Common myeloid progenitor, CD34-positive (primary cell): ENCODE results near the gene ADAM12.

Experiments used
- CTCF ChIA-PET: fragments of 350-600 bp; sonication (Branson Sonifier 250); formaldehyde crosslinking; loops from one replicate; lab custom pipeline; 2021; ENCODE audit warnings: antibody characterized with exemption; lab: Charles Lee
- POLR2A ChIA-PET: fragments of 350-600 bp; sonication (Branson Sonifier 250); formaldehyde crosslinking; loops from one replicate; lab custom pipeline; 2021; ENCODE audit warnings: antibody characterized with exemption; lab: Charles Lee
- DNase-seq, 3 donors: peaks; one replicate each; pipeline versions ENCODE4 v3.0.0 to v3.0.0-alpha.2; 2013
- H3K27ac ChIP-seq, 2 experiments: 1 replicate in 1 of 2; 2 replicates in 1 of 2; pipeline ENCODE4 v1.7.0; 2013; ENCODE audit warnings: inconsistent platforms in 2 of 2, low read length in 2 of 2, mild to moderate bottlenecking in 2 of 2, low read depth in 1 of 2, moderate library complexity in 1 of 2; ENCODE audit not compliant: severe bottlenecking in 2 of 2, insufficient read depth in 1 of 2, poor library complexity in 1 of 2
- H3K27me3 ChIP-seq, 5 experiments: replicated peaks in 2 of 5; 1 replicate in 3 of 5; 2 replicates in 2 of 5; pipeline versions ENCODE4 v1.6.1 to v1.7.0; 2013; ENCODE audit warnings: low read length in 4 of 5, mild to moderate bottlenecking in 2 of 5, moderate library complexity in 2 of 5, inconsistent platforms in 1 of 5; ENCODE audit not compliant: insufficient read depth in 5 of 5, control insufficient read depth in 4 of 5
- H3K36me3 ChIP-seq, 4 experiments: 1 replicate in 2 of 4; 2 replicates in 2 of 4; pipeline versions ENCODE4 v1.6.1 to v1.7.0; 2013; ENCODE audit warnings: low read length in 3 of 4, control low read depth in 1 of 4, mild to moderate bottlenecking in 1 of 4; ENCODE audit not compliant: control insufficient read depth in 4 of 4, insufficient read depth in 4 of 4
- H3K4me1 ChIP-seq, 4 experiments: 1 replicate in 3 of 4; 2 replicates in 1 of 4; pipeline versions ENCODE4 v1.6.1 to v1.7.1; 2013; ENCODE audit warnings: low read length in 3 of 4, mild to moderate bottlenecking in 3 of 4, control low read depth in 1 of 4, inconsistent platforms in 1 of 4, moderate library complexity in 1 of 4; ENCODE audit not compliant: control insufficient read depth in 4 of 4, insufficient read depth in 4 of 4; ENCODE audit errors: control extremely low read depth in 1 of 4
- H3K4me3 ChIP-seq, 7 experiments: 1 replicate in 4 of 7; 2 replicates in 3 of 7; pipeline versions ENCODE4 v1.5.1 to v1.7.0; 2013; ENCODE audit warnings: mild to moderate bottlenecking in 7 of 7, low read length in 6 of 7, moderate library complexity in 6 of 7, inconsistent platforms in 2 of 7, low read depth in 2 of 7, control low read depth in 1 of 7; ENCODE audit not compliant: insufficient read depth in 4 of 7, control insufficient read depth in 1 of 7; ENCODE audit errors: extremely low read depth in 1 of 7
- H3K9me3 ChIP-seq, 5 experiments: 1 replicate in 4 of 5; 2 replicates in 1 of 5; pipeline versions ENCODE4 v1.6.1 to v1.7.1; 2013; ENCODE audit warnings: low read length in 4 of 5, mild to moderate bottlenecking in 2 of 5, inconsistent platforms in 1 of 5, low read depth in 1 of 5, moderate library complexity in 1 of 5; ENCODE audit not compliant: control insufficient read depth in 4 of 5, insufficient read depth in 2 of 5; ENCODE audit errors: control extremely low read depth in 1 of 5
- WGBS: methylation state at CpG from one replicate; pipeline ENCODE4 v1.1.5; 2013; ENCODE audit not compliant: insufficient coverage; 5-methylcytosine and 5-hydroxymethylcytosine counted together

The ADAM12 gene

GRCh38 chr10:126090911-126091728 lies 297.2 kb downstream of the ADAM12 start:
- WGBS = 95% methylated on average over 7 of the region's 10 CpGs
- POLR2A ChIA-PET = no interaction called here
- CTCF ChIA-PET = no interaction called here
- no peak overlapping the region for H3K4me3 ChIP-seq
- no peaks in the 10 kb centered on the region for H3K9me3 ChIP-seq
- peaks cover 0 to 7% (median 2%) of the 10 kb centered on the region in 4 experiments for H3K4me1 ChIP-seq
- no peaks in the 10 kb centered on the region for H3K36me3 ChIP-seq
- no peaks in the 10 kb centered on the region for H3K27me3 ChIP-seq
- no peak overlapping the region for H3K27ac ChIP-seq
- DNase-seq = peak in 2 of 3 donors; percentile 52 to 61

- DNase-seq = no peak
- 100% methylated on average over 1 of the region's 1 CpG for WGBS
- H3K27ac ChIP-seq = no peak overlapping the region
- H3K9me3 ChIP-seq = no peaks in the 10 kb centered on the region
- H3K4me3 ChIP-seq = no peak overlapping the region
- no peaks in the 10 kb centered on the region for H3K36me3 ChIP-seq
- CTCF ChIA-PET = no interaction called here
- H3K4me1 ChIP-seq = peaks cover 0 to 7% (median 2%) of the 10 kb centered on the region in 4 experiments
- POLR2A ChIA-PET = no interaction called here
- no peaks in the 10 kb centered on the region for H3K27me3 ChIP-seq
Observed at GRCh38 chr10:126090443-126090842, 297.8 kb downstream of the ADAM12 start.

- Histone ChIP-seq H3K36me3 (no peaks in the 10 kb centered on the region), H3K4me1 (peaks cover 0 to 7% (median 2%) of the 10 kb centered on the region in 4 experiments), H3K27me3 (no peaks in the 10 kb centered on the region), H3K4me3 (no peak overlapping the region), H3K9me3 (no peaks in the 10 kb centered on the region), H3K27ac (no peak overlapping the region)
- 56% methylated on average over 4 of the region's 11 CpGs for WGBS
- DNase-seq = no peak
- POLR2A ChIA-PET = no interaction called here
- CTCF ChIA-PET = interaction anchor here (0.6 to 1.4 kb wide), 2 partner anchors 10 to 108 kb away, joined by 4 read pairs; no protein-coding TSS in a partner anchor
Observed at GRCh38 chr10:126087796-126088505, 300.3 kb downstream of the ADAM12 start.

GRCh38 chr10:126087153-126087680 lies 301.1 kb downstream of the ADAM12 start:
- WGBS = 85% methylated on average over 2 of the region's 4 CpGs
- DNase-seq = peak in 1 of 3 donors; percentile 10
- peaks cover 0 to 7% (median 0%) of the 10 kb centered on the region in 4 experiments for H3K4me1 ChIP-seq
- H3K4me3 ChIP-seq = no peak overlapping the region
- H3K27me3 ChIP-seq = no peaks in the 10 kb centered on the region
- POLR2A ChIA-PET = no interaction called here
- no peaks in the 10 kb centered on the region for H3K36me3 ChIP-seq
- no peak overlapping the region for H3K27ac ChIP-seq
- H3K9me3 ChIP-seq = no peaks in the 10 kb centered on the region
- CTCF ChIA-PET = no interaction called here

GRCh38 chr10:126085806-126086205 lies 302.5 kb downstream of the ADAM12 start:
- POLR2A ChIA-PET = no interaction called here

GRCh38 chr10:126084369-126084768 lies 303.9 kb downstream of the ADAM12 start:
- ChIA-PET POLR2A (interaction anchor here (0.6 kb wide), 1 partner anchor 25 kb away, joined by 3 read pairs; no protein-coding TSS in a partner anchor), CTCF (no interaction called here)
- Histone ChIP-seq H3K36me3 (no peaks in the 10 kb centered on the region), H3K4me3 (no peak overlapping the region), H3K4me1 (peaks cover 0 to 2% (median 0%) of the 10 kb centered on the region in 4 experiments), H3K27me3 (peaks cover 0 to 3% (median 0%) of the 10 kb centered on the region in 5 experiments), H3K9me3 (no peaks in the 10 kb centered on the region), H3K27ac (no peak overlapping the region)
- WGBS = 100% methylated on average over 3 of the region's 4 CpGs
- no peak for DNase-seq

More at GRCh38 chr10:126085806-126086205, 302.5 kb downstream of the ADAM12 start:
- Histone ChIP-seq H3K9me3 (no peaks in the 10 kb centered on the region), H3K4me1 (peaks cover 0 to 4% (median 0%) of the 10 kb centered on the region in 4 experiments), H3K4me3 (no peak overlapping the region), H3K36me3 (no peaks in the 10 kb centered on the region), H3K27me3 (peaks cover 0 to 2% (median 0%) of the 10 kb centered on the region in 5 experiments), H3K27ac (no peak overlapping the region)
- WGBS = no CpG with 5 or more reads among the region's 1 CpG
- no peak for DNase-seq
- CTCF ChIA-PET = no interaction called here
